PC-3 (cell line): Measurements from ENCODE around the gene SHTN1.

Source experiments
- CTCF ChIP-seq: fragments of 300-600 bp; sonication (generic); conservative IDR thresholded peaks from 2 replicates; pipeline ENCODE4 v1.5.1; 2017; ENCODE audit warnings: antibody characterized with exemption, low read depth, mild to moderate bottlenecking, low read length
- EZH2 ChIP-seq: fragments of 300-600 bp; sonication (generic); IDR thresholded peaks from one replicate; pipeline ENCODE4 v1.6.1; 2017; ENCODE audit warnings: antibody characterized with exemption, mild to moderate bottlenecking, low read length; ENCODE audit not compliant: unreplicated experiment
- EZH2phosphoT487 ChIP-seq: fragments of 300-600 bp; sonication (generic); IDR thresholded peaks from 2 replicates; pipeline ENCODE4 v1.6.1; 2018; ENCODE audit warnings: mild to moderate bottlenecking, antibody characterized with exemption, low read length, borderline replicate concordance

DNA sequence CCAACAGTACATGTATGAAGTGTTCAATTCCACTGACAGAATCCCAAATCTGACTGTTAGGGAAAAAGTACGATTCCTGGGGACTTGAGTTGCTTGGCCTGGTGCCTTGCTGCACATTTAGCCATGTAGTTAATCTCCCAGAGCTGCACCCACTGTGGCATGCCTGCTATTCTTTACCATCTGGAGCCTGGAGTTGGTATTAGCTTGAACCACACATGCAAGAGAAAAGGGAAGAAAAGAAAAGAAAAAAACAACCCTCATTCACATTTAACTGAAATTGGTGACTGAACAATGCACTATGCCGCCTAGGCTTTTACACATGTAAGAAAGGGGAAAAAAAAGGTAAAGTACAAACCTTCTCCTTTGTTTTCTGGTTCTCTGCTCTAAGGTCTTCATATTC, 26.1 kb downstream of the SHTN1 start:
- no peak for TF ChIP-seq EZH2
- no peak for TF ChIP-seq CTCF
- no peak for TF ChIP-seq EZH2phosphoT487
